NCI-H748 (cell line): ENCODE data around the gene DLG4.

Source experiments
- DNase-seq: peaks from one replicate; lab custom pipeline; 2025; ENCODE audit not compliant: unreplicated experiment; lab: John Stamatoyannopoulos, UW

The DLG4 gene

DNA sequence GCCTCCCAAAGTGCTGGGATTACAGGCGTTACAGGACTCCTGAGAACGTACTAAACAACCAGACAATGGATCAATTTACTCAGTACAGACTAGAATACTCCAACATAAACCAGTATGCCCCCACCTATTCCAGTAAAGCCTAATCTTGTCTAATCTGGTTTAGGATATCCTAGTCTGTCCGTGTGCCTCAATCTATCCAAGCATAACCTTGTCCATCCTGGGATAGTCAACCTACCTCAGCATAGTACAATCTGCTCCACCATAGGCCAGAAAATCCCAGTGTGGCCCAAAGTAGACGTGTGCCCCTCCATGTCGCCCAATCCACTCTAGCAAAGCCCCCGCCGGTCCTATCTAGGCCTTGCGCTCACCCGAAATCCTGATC, 14.1 kb upstream of the DLG4 start:
- DNase-seq: no peak

- no peak for DNase-seq
These were observed 12.5 kb upstream of the DLG4 start for GRCh38 chr17:7232114-7232513.

DNA sequence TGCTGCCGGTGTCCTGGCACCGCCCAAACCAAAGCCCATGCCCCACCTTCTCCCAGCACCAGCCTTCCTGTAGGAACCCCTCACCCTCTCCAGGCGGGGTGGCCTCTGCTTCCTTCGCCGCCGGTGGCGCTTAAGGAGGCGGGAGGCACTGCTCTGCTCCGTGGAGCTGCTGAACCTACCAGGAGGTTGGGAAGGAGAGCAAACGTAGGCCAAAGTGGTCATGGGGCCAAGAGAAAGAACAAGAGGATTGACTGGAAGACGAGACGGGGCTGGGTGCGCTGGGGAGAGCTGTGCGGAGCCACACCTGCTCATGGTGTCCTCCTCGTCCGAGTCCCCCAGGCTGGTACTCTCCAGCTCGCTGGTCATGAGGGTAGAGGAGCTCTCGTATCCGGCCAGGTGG, 9.9 kb upstream of the DLG4 start:
- no peak for DNase-seq

DNA sequence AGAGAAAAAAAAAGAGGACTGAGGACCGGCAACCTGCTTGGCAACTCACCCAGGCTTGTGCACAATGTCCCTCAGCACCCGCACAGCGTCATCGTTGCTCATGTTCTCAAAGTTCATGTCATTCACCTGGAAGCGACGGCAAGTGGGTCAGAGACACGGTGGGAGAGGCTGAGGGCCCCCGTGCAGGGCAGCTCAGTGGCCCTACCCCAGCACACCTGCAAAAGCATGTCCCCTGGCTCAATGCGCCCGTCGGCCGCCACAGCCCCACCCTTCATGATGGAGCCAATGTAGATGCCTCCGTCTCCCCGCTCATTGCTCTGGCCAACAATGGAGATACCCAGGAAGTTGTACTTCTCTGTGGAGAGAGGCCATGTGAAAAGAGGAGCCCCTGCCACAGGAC, 9.3 kb upstream of the DLG4 start:
- no peak for DNase-seq

- DNase-seq: no peak
These were observed 7.4 kb upstream of the DLG4 start for GRCh38 chr17:7226721-7227710.

DNA sequence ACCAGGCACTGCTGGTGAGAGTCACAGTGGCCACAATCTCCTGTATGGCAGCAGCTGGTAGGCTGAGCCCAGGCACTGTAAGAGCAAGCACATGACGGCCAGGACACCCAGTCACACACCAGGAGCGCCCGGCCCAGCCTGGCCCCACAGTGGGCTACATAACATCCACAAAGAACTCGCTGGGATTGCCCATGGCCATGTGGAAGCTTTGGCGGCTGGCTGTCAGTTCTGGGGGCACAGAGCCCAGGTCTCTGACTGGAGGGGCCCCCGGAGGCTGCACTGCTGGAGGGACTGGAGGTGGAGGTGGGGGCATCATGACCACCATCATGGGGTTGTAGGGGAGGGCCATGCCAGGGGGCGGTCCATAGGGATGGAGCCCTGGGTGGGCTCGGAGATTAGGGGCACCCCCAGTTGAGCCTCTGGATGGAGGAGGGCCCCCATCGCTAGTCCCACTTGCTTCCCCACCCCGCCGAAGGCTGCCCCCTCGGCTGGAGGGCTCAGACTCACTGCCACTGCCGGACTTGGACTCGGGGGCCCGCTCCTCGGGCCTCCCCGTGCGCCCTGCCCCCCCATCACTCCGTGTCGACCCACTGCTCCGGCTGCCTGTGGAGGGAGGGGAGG, 6.2 kb upstream of the DLG4 start:
- DNase-seq: no peak

DNA sequence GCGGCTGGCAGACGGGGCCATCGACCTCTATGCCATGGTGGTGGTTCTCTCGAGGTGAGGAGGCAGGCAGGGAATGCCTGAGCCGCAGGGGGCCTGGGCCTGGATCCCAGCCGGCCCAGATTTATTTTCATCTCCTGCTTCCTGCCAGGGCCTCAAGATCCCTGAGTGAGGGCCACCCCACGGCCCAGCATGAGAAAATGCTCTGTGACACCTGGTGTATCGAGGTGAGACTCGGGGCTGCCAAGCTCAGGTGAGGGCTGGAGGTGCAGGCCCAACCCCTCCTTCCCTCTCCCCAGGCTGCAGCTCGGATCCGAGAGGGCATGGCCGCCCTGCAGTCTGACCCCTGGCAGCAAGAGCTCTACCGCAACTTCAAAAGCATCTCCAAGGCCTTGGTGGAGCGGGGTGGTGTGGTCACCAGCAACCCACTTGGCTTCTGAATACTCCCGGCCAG, 5.0 kb upstream of the DLG4 start:
- DNase-seq: no peak

- no peak for DNase-seq
These were observed 4.5 kb upstream of the DLG4 start for GRCh38 chr17:7224110-7224509.

- DNase-seq: no peak
These were observed 3.7 kb upstream of the DLG4 start for GRCh38 chr17:7223375-7223774.

- DNase-seq: no peak
These were observed 3.3 kb upstream of the DLG4 start for GRCh38 chr17:7222972-7223292.

GRCh38 chr17:7222093-7222971, 2.7 kb upstream of the DLG4 start:
- no peak for DNase-seq

- DNase-seq: no peak
These were observed 1.8 kb upstream of the DLG4 start for GRCh38 chr17:7221278-7222092.

DNA sequence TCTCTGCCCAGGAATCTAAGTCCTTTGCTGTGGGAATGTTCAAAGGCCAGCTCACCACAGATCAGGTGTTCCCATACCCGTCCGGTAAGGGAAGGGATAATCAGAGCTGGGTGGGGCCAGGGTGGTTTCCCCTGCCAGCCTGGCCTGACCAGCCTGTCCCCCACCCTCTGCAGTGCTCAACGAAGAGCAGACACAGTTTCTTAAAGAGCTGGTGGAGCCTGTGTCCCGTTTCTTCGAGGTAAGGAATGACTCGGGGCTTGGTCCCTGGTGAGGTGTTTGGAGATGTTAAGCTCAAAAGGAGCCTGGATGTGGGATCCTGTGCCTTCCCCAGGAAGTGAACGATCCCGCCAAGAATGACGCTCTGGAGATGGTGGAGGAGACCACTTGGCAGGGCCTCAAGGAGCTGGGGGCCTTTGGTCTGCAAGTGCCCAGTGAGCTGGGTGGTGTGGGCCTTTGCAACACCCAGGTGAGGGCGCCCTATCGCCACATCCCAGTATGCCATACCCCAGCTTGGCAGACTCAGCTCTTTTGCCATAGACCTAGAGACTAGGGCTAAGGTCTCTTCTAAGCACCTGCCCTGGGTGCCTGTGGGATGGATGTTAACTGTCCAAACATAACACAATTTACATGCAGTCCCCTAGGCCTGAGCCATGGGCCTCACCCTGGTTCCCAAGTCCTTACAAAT, 1.1 kb upstream of the DLG4 start:
- peak; percentile 79 for DNase-seq

GRCh38 chr17:7219229-7219811, 316 bp downstream of the DLG4 start:
- DNase-seq: no peak

GRCh38 chr17:7218758-7219157, 878 bp downstream of the DLG4 start:
- no peak for DNase-seq

GRCh38 chr17:7218166-7218565, 1.5 kb downstream of the DLG4 start:
- no peak for DNase-seq

DNA sequence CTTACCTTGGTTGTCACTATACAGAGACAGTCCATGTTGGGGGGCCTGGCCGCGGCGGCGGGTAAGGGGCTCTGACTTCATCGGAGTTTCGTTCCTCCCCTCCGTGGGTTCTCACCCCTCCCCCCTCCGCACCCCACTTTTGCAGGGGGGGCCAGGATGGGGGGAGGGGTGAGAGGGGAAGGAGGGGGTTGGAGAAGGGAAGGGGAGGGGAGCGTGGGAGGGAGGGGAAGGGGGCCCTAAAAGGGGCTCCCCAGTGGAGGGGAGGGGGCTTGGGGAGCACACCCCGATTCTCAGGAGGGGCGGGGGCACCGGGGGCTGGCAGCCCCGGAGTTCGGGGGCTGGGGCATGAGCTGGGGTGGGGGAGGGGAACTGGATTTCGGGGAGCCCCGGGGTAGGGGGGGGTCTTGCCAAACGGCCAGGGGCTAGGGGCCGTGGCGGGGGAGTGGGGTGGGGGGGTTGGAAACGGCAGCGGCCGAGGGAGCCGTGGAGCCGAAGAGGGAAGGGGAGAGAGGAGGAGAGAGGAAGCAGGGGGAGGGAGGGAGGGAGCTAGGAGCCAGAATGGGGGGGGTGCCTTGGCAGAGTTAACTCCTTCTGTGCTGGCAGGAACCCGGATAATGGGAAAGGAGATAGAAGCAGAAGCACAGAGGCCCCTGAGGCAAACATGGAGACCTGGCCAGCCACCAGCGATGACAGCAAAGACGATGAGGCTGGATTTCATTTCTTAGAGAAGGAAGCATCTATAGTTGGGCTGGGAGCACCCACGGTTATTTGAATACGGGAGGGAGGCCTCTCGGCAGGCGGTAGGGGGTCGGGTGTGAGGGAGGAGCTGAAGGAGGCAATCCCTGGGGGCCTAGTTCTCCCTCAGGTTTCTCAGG, 2.3 kb downstream of the DLG4 start:
- peak; percentile 59 for DNase-seq

DNA sequence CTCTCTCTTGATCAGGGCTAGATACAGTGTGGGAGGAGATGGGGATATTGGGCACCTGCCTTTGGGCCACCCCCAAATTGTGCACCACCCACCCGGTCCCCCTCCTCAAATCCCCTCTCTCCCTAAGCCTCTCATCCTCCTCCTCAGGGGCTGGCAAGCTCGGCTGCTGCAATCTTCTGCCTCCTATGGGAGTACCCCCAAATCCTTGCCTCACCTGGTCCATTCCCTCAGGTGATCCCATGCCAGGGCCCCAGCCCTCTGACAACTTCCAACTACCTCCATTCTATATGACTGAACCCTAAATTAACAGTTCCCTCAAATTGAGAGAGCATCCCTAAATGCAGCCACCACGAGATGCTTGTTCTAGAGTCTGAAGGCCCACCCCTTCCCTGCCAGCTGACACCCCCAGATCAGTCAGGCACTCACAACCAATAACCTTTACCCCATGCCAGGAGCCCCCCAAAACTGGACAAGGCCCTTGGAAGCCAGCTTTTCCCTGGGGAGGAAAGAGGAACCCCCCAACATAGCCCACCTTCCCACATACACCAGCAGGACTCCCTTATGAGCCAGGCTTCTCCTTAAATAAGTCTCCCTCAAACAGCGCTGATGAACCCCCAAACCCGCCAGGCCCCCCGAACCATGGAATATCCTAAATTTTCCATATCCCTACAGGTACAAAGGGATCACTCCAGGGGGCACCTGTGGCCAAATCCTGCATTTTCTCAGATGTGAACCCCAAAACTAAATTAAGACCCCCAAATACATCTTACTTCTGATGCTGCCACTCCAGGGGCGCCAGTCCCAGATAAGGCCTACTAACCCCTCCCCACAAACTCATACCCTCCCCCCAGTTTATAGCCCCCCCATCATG, 3.2 kb downstream of the DLG4 start:
- DNase-seq: no peak
